WTC11 (cell line): ENCODE data around the gene GRWD1. TPM values are rescaled to one million over a fixed set of nuclear protein-coding genes. Genes with fewer than 3 reads are reported as not detected.

Experiments
- ATAC-seq: fragments of 200-7000 bp; cut with Tn5 transposase; 2 replicates; pipeline ENCODE4 v1.10.0; 2021; ENCODE audit warnings: mild to moderate bottlenecking, moderate library complexity
- CTCF ChIA-PET: fragments of 300-600 bp; sonication (Branson Sonifier 250); formaldehyde crosslinking; loops from one replicate; lab custom pipeline; 2021; ENCODE audit warnings: antibody characterized with exemption; lab: Charles Lee
- POLR2A ChIA-PET: fragments of 350-600 bp; sonication (Branson Sonifier 250); formaldehyde crosslinking; loops from one replicate; lab custom pipeline; 2021; ENCODE audit warnings: antibody characterized with exemption; lab: Charles Lee
- DNase-seq: peaks from one replicate; pipeline ENCODE4 v3.0.0; 2021; ENCODE audit warnings: low spot score
- H3K27ac Mint-ChIP-seq: 2 replicates; pipeline ENCODE4 v1.8.0; 2021; ENCODE audit warnings: mixed read lengths
- H3K27me3 Mint-ChIP-seq: 2 replicates; pipeline ENCODE4 v1.8.0; 2021; ENCODE audit warnings: low read depth, mild to moderate bottlenecking, moderate library complexity, mixed read lengths
- H3K36me3 Mint-ChIP-seq: 2 replicates; pipeline ENCODE4 v1.8.0; 2021; ENCODE audit warnings: mixed read lengths
- H3K4me1 Mint-ChIP-seq: 2 replicates; pipeline ENCODE4 v1.8.0; 2022; ENCODE audit warnings: mixed read lengths
- H3K4me3 Mint-ChIP-seq: 2 replicates; pipeline ENCODE4 v1.8.0; 2021; ENCODE audit warnings: mild to moderate bottlenecking, moderate library complexity, mixed read lengths
- H3K9me3 Mint-ChIP-seq: 2 replicates; pipeline ENCODE4 v1.8.0; 2021; ENCODE audit warnings: mixed read lengths
- CREM ChIP-seq: sonication (generic); formaldehyde crosslinking; IDR thresholded peaks from 2 replicates; pipeline ENCODE4 v1.8.1; 2022; ENCODE audit warnings: mild to moderate bottlenecking, missing genetic modification reagents, moderate library complexity
- GRHL2 ChIP-seq: fragments of 250-450 bp; sonication (Bioruptor Pico); IDR thresholded peaks from 2 replicates; pipeline ENCODE4 v1.8.0; 2022; ENCODE audit warnings: mild to moderate bottlenecking, moderate library complexity; ENCODE audit not compliant: insufficient replicate concordance, severe bottlenecking
- IRF2 ChIP-seq: sonication (generic); formaldehyde crosslinking; IDR thresholded peaks from 2 replicates; pipeline ENCODE4 v1.8.0; 2022; ENCODE audit warnings: low read depth, missing genetic modification reagents, borderline replicate concordance
- JUN ChIP-seq: sonication (generic); formaldehyde crosslinking; IDR thresholded peaks from 2 replicates; pipeline ENCODE4 v1.8.0; 2023; ENCODE audit warnings: mild to moderate bottlenecking, missing genetic modification reagents
- PRDM15 ChIP-seq: sonication (generic); formaldehyde crosslinking; IDR thresholded peaks from 2 replicates; pipeline ENCODE4 v1.8.0; 2022; ENCODE audit warnings: missing genetic modification reagents
- SP1 ChIP-seq: sonication (generic); formaldehyde crosslinking; conservative IDR thresholded peaks from 2 replicates; pipeline ENCODE4 v1.8.1; 2022; ENCODE audit warnings: missing genetic modification reagents
- USF1 ChIP-seq: sonication (generic); formaldehyde crosslinking; IDR thresholded peaks from 2 replicates; pipeline ENCODE4 v1.8.0; 2022; ENCODE audit warnings: mild to moderate bottlenecking, missing genetic modification reagents
- ZNF671 ChIP-seq: fragments of 250-450 bp; sonication (Bioruptor Pico); IDR thresholded peaks from 2 replicates; pipeline ENCODE4 v1.8.0; 2021; ENCODE audit warnings: mild to moderate bottlenecking
- total RNA-seq: library from RNA; stranded (reverse); gene quantifications from 3 replicates; pipeline ENCODE4 v1.2.3, GENCODE V29; 2021
- TF ChIP-seq, protein P1 (sequence below): fragments of 250-450 bp; sonication (Bioruptor Pico); IDR thresholded peaks from 2 replicates; pipeline ENCODE4 v1.9.0; 2021; ENCODE audit warnings: mild to moderate bottlenecking
- TF ChIP-seq, protein P2 (sequence below): sonication (generic); formaldehyde crosslinking; IDR thresholded peaks from 2 replicates; pipeline ENCODE4 v1.8.1; 2022; ENCODE audit warnings: mild to moderate bottlenecking, missing genetic modification reagents, moderate library complexity, borderline replicate concordance

GRWD1 gene
- total RNA-seq, 1 experiment from 2014 or later, result 67.2 TPM

GRCh38 chr19:48469289-48469881, 23.6 kb downstream of the GRWD1 start, which contains the start of gene CYTH2 (continued):
- TF ChIP-seq USF1 (CRISPR knock-in tag) (no peak), SP1 (peak; percentile 65), ZNF671 (CRISPR knock-in tag) (no peak), PRDM15 (CRISPR knock-in tag) (peak; percentile 84), JUN (CRISPR knock-in tag) (0 out of 2 replicates have a peak, but pooled peaks have one; percentile 64)
- TF ChIP-seq, protein P1, sequence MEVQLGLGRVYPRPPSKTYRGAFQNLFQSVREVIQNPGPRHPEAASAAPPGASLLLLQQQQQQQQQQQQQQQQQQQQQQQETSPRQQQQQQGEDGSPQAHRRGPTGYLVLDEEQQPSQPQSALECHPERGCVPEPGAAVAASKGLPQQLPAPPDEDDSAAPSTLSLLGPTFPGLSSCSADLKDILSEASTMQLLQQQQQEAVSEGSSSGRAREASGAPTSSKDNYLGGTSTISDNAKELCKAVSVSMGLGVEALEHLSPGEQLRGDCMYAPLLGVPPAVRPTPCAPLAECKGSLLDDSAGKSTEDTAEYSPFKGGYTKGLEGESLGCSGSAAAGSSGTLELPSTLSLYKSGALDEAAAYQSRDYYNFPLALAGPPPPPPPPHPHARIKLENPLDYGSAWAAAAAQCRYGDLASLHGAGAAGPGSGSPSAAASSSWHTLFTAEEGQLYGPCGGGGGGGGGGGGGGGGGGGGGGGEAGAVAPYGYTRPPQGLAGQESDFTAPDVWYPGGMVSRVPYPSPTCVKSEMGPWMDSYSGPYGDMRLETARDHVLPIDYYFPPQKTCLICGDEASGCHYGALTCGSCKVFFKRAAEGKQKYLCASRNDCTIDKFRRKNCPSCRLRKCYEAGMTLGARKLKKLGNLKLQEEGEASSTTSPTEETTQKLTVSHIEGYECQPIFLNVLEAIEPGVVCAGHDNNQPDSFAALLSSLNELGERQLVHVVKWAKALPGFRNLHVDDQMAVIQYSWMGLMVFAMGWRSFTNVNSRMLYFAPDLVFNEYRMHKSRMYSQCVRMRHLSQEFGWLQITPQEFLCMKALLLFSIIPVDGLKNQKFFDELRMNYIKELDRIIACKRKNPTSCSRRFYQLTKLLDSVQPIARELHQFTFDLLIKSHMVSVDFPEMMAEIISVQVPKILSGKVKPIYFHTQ (CRISPR knock-in tag), result no peak; the same call in 1 of the 2 replicates
- TF ChIP-seq, protein P2, sequence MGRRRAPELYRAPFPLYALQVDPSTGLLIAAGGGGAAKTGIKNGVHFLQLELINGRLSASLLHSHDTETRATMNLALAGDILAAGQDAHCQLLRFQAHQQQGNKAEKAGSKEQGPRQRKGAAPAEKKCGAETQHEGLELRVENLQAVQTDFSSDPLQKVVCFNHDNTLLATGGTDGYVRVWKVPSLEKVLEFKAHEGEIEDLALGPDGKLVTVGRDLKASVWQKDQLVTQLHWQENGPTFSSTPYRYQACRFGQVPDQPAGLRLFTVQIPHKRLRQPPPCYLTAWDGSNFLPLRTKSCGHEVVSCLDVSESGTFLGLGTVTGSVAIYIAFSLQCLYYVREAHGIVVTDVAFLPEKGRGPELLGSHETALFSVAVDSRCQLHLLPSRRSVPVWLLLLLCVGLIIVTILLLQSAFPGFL, result no peak

GRCh38 chr19:48469934-48470680, 24.3 kb downstream of the GRWD1 start:
- ChIA-PET POLR2A (interaction anchor here (0.8 to 1.5 kb wide), 4 partner anchors 10 to 106 kb away, joined by 3 to 4 read pairs (median 3); partner anchors contain the start of gene SYNGR4), CTCF (interaction anchor here (0.9 to 1.9 kb wide), 8 partner anchors 17 to 149 kb away, joined by 3 to 9 read pairs (median 4); partner anchors contain the start of gene KDELR1)
- Mint-ChIP-seq H3K27me3 (peaks cover 13% of the 10 kb centered on the region), H3K9me3 (no peaks in the 10 kb centered on the region), H3K36me3 (peaks cover 40% of the 10 kb centered on the region), H3K4me3 (peak overlapping the region; percentile 82), H3K4me1 (peaks cover 8% of the 10 kb centered on the region), H3K27ac (no peak overlapping the region; the same call in 1 of the 2 replicates)
- TF ChIP-seq IRF2 (CRISPR knock-in tag), result 0 out of 2 replicates have a peak, but pooled peaks have one; percentile 23
- TF ChIP-seq CREM, result no peak
- ATAC-seq (no peak), DNase-seq (no peak)

- Mint-ChIP-seq H3K4me1 (peaks cover 8% of the 10 kb centered on the region), H3K27me3 (peaks cover 6% of the 10 kb centered on the region), H3K4me3 (peak overlapping the region; percentile 82), H3K27ac (peak overlapping the region; percentile 74; the same call in 1 of the 2 replicates), H3K36me3 (peaks cover 48% of the 10 kb centered on the region), H3K9me3 (no peaks in the 10 kb centered on the region)
- POLR2A ChIA-PET, result interaction anchor here (1.0 to 1.5 kb wide), 2 partner anchors 31 to 72 kb away, joined by 3 to 4 read pairs; no protein-coding TSS in a partner anchor
- DNase-seq (no peak), ATAC-seq (no peak)
- no peak for TF ChIP-seq GRHL2 (CRISPR knock-in tag)
- CTCF ChIA-PET, result interaction anchor here (1.1 to 1.9 kb wide), 5 partner anchors 19 to 120 kb away, joined by 3 to 9 read pairs (median 8); partner anchors contain the start of gene KDELR1
Observed at GRCh38 chr19:48470856-48471255, 25.1 kb downstream of the GRWD1 start.
